COR-L47 (cell line): Measurements from ENCODE around the gene PHF2.

Experiments
- DNase-seq: peaks from one replicate; lab custom pipeline; 2025; lab: John Stamatoyannopoulos, UW

The PHF2 gene

GRCh38 chr9:93587284-93587650 is 10.9 kb downstream of the PHF2 start:
- no peak for DNase-seq

GRCh38 chr9:93587651-93588347 is 11.4 kb downstream of the PHF2 start:
- no peak for DNase-seq

GRCh38 chr9:93588641-93589609 is 12.5 kb downstream of the PHF2 start:
- no peak for DNase-seq

GRCh38 chr9:93589688-93590087 is 13.3 kb downstream of the PHF2 start:
- no peak for DNase-seq

GRCh38 chr9:93590609-93591234 is 14.3 kb downstream of the PHF2 start:
- no peak for DNase-seq

- no peak for DNase-seq
Measured at GRCh38 chr9:93591301-93592007, 15.1 kb downstream of the PHF2 start.

GRCh38 chr9:93592008-93592642 is 15.7 kb downstream of the PHF2 start:
- DNase-seq: no peak

GRCh38 chr9:93592643-93593021 is 16.2 kb downstream of the PHF2 start:
- no peak for DNase-seq

GRCh38 chr9:93593144-93593658 is 16.8 kb downstream of the PHF2 start:
- no peak for DNase-seq

GRCh38 chr9:93594041-93594756 is 17.8 kb downstream of the PHF2 start:
- DNase-seq: no peak

GRCh38 chr9:93595461-93595860 is 19.1 kb downstream of the PHF2 start:
- no peak for DNase-seq

- DNase-seq: no peak
Measured at GRCh38 chr9:93595861-93596365, 19.5 kb downstream of the PHF2 start.

- DNase-seq: no peak
Measured at GRCh38 chr9:93596399-93596798, 20.0 kb downstream of the PHF2 start.

- no peak for DNase-seq
Measured at GRCh38 chr9:93597142-93597706, 20.8 kb downstream of the PHF2 start.

- DNase-seq: no peak
Measured at GRCh38 chr9:93597871-93598646, 21.7 kb downstream of the PHF2 start.

GRCh38 chr9:93598647-93599241 is 22.4 kb downstream of the PHF2 start:
- DNase-seq: no peak

- DNase-seq: peak; percentile 63
Measured at GRCh38 chr9:93599571-93600403, 23.4 kb downstream of the PHF2 start.

GRCh38 chr9:93600504-93600903 is 24.1 kb downstream of the PHF2 start:
- DNase-seq: peak; percentile 92
